SK-N-SH (cell line): ENCODE results near the gene TMPRSS11B.
"Not testable (repeated sequence)": the region's sequence is repeated elsewhere in the genome, so short reads cannot be mapped to it uniquely, and the experiment has no call there.

Experiments used
- CHD2 ChIP-seq: fragments of 150-350 bp; IDR thresholded peaks from 2 replicates; pipeline ENCODE4 v1.6.1; 2018; ENCODE audit warnings: low read length; ENCODE audit not compliant: partially characterized antibody
- EZH2phosphoT487 ChIP-seq: fragments of 200-600 bp; sonication (generic); IDR thresholded peaks from 2 replicates; pipeline ENCODE4 v1.6.1; 2017; ENCODE audit warnings: low read depth, mixed run types, mild to moderate bottlenecking, antibody characterized with exemption, moderate library complexity, borderline replicate concordance
- RFX5 ChIP-seq: IDR thresholded peaks from 2 replicates; pipeline ENCODE4 v1.6.1; 2012; ENCODE audit warnings: mild to moderate bottlenecking, improper control_type of control experiment, low read length
- SMC3 ChIP-seq: IDR thresholded peaks from 2 replicates; pipeline ENCODE4 v1.6.1; 2012; ENCODE audit warnings: low read depth, low read length, improper control_type of control experiment
- TF ChIP-seq, protein P1 (sequence below): fragments of 200-600 bp; sonication (generic); IDR thresholded peaks from 2 replicates; pipeline ENCODE4 v1.6.1; 2017; ENCODE audit warnings: antibody characterized with exemption, mild to moderate bottlenecking, moderate library complexity

GRCh38 chr4:68281796-68282740 is 36.6 kb upstream of the TMPRSS11B start:
- not testable (repeated sequence) for TF ChIP-seq EZH2phosphoT487, CHD2, SMC3, RFX5
- TF ChIP-seq, protein P1, sequence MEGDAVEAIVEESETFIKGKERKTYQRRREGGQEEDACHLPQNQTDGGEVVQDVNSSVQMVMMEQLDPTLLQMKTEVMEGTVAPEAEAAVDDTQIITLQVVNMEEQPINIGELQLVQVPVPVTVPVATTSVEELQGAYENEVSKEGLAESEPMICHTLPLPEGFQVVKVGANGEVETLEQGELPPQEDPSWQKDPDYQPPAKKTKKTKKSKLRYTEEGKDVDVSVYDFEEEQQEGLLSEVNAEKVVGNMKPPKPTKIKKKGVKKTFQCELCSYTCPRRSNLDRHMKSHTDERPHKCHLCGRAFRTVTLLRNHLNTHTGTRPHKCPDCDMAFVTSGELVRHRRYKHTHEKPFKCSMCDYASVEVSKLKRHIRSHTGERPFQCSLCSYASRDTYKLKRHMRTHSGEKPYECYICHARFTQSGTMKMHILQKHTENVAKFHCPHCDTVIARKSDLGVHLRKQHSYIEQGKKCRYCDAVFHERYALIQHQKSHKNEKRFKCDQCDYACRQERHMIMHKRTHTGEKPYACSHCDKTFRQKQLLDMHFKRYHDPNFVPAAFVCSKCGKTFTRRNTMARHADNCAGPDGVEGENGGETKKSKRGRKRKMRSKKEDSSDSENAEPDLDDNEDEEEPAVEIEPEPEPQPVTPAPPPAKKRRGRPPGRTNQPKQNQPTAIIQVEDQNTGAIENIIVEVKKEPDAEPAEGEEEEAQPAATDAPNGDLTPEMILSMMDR: not testable (repeated sequence)
